ENCODE data around the gene CSF2.

CSF2 gene

GRCh38 chr5:132070460-132071337 is 2.9 kb upstream of the CSF2 start:
- no peak for DNase-seq

GRCh38 chr5:132071338-132071707 is 2.3 kb upstream of the CSF2 start:
- DNase-seq = no peak

GRCh38 chr5:132072070-132072469 is 1.5 kb upstream of the CSF2 start:
- DNase-seq = no peak

- no peak for DNase-seq
These were observed 1.1 kb upstream of the CSF2 start for GRCh38 chr5:132072528-132072927.

- no peak for DNase-seq
These were observed 642 bp downstream of the CSF2 start for GRCh38 chr5:132074091-132074771.

GRCh38 chr5:132074772-132075718 is 1.5 kb downstream of the CSF2 start:
- DNase-seq = no peak

GRCh38 chr5:132075719-132076077 is 2.1 kb downstream of the CSF2 start:
- no peak for DNase-seq

GRCh38 chr5:132076202-132076830 is 2.7 kb downstream of the CSF2 start:
- no peak for DNase-seq

GRCh38 chr5:132076983-132077382 is 3.4 kb downstream of the CSF2 start:
- no peak for DNase-seq

GRCh38 chr5:132079081-132079480 is 5.5 kb downstream of the CSF2 start:
- no peak for DNase-seq

GRCh38 chr5:132079619-132080018 is 6.0 kb downstream of the CSF2 start:
- DNase-seq = no peak

GRCh38 chr5:132080595-132080994 is 7.0 kb downstream of the CSF2 start:
- DNase-seq = no peak

- no peak for DNase-seq
These were observed 7.9 kb downstream of the CSF2 start for GRCh38 chr5:132081458-132081857.

GRCh38 chr5:132082329-132083023 is 8.9 kb downstream of the CSF2 start:
- no peak for DNase-seq

- DNase-seq = no peak
These were observed 9.6 kb downstream of the CSF2 start for GRCh38 chr5:132083071-132083678.

- DNase-seq = no peak
These were observed 12.1 kb downstream of the CSF2 start for GRCh38 chr5:132085686-132086085.

- DNase-seq = no peak
These were observed 12.7 kb downstream of the CSF2 start for GRCh38 chr5:132086277-132086794.

GRCh38 chr5:132087176-132087575 is 13.6 kb downstream of the CSF2 start:
- DNase-seq = no peak

- DNase-seq = no peak
These were observed 14.1 kb downstream of the CSF2 start for GRCh38 chr5:132087661-132088060.

GRCh38 chr5:132089363-132089762 is 15.8 kb downstream of the CSF2 start:
- DNase-seq = no peak

GRCh38 chr5:132090107-132090506 is 16.5 kb downstream of the CSF2 start:
- no peak for DNase-seq
